ENCODE results near the gene SP4. TPM values are rescaled to one million over a fixed set of nuclear protein-coding genes. Genes with fewer than 3 reads are reported as not detected.

Gene SP4
- total RNA-seq, 1 donor from 2014 or later = 8.6 TPM

GRCh38 chr7:21407796-21408480 is 19.9 kb upstream of the SP4 start:
- H3K36me3 ChIP-seq = no peaks in the 10 kb centered on the region
- no peak for TF ChIP-seq POLR2A (IDR thresholded peaks at IDR 0.05)
- TF ChIP-seq POLR2AphosphoS5 (IDR thresholded peaks at IDR 0.05; ENCODE audit: insufficient read depth in 1 of 2, low read depth in 1 of 2) = no peak
- no peak for TF ChIP-seq CTCF (IDR thresholded peaks at IDR 0.05)
- no peak overlapping the region for H3K4me3 ChIP-seq
- intact Hi-C loops (cut with DNase I) = no loop called here
- DNase-seq (ENCODE audit: extremely low spot score in 2 of 2) = no peak
- no peaks in the 10 kb centered on the region for H3K4me1 ChIP-seq
- no peaks in the 10 kb centered on the region for H3K27me3 ChIP-seq
- no peak overlapping the region for H3K27ac ChIP-seq
- no peaks in the 10 kb centered on the region for H3K9me3 ChIP-seq

- Histone ChIP-seq H3K4me3 (no peak overlapping the region), H3K4me1 (no peaks in the 10 kb centered on the region), H3K27ac (no peak overlapping the region), H3K36me3 (no peaks in the 10 kb centered on the region), H3K27me3 (no peaks in the 10 kb centered on the region), H3K9me3 (no peaks in the 10 kb centered on the region)
- no peak for DNase-seq (ENCODE audit: extremely low spot score in 2 of 2)
- no peak for TF ChIP-seq POLR2AphosphoS5 (IDR thresholded peaks at IDR 0.05; ENCODE audit: insufficient read depth in 1 of 2, low read depth in 1 of 2)
- no peak for TF ChIP-seq CTCF (IDR thresholded peaks at IDR 0.05)
- TF ChIP-seq POLR2A (IDR thresholded peaks at IDR 0.05) = no peak
- intact Hi-C loops (cut with DNase I) = no loop called here
These were observed 19.4 kb upstream of the SP4 start for GRCh38 chr7:21408481-21408820.

GRCh38 chr7:21412410-21412851 is 15.5 kb upstream of the SP4 start:
- Histone ChIP-seq H3K4me3 (no peak overlapping the region), H3K36me3 (no peaks in the 10 kb centered on the region), H3K27me3 (no peaks in the 10 kb centered on the region), H3K27ac (no peak overlapping the region), H3K4me1 (no peaks in the 10 kb centered on the region), H3K9me3 (no peaks in the 10 kb centered on the region)
- no peak for DNase-seq (ENCODE audit: extremely low spot score in 2 of 2)
- TF ChIP-seq CTCF (IDR thresholded peaks at IDR 0.05) (no peak), POLR2A (IDR thresholded peaks at IDR 0.05) (no peak), POLR2AphosphoS5 (IDR thresholded peaks at IDR 0.05; ENCODE audit: insufficient read depth in 1 of 2, low read depth in 1 of 2) (no peak)
- intact Hi-C loops (cut with DNase I) = no loop called here

GRCh38 chr7:21412957-21413356 is 14.9 kb upstream of the SP4 start:
- TF ChIP-seq POLR2A (IDR thresholded peaks at IDR 0.05) = no peak
- TF ChIP-seq POLR2AphosphoS5 (IDR thresholded peaks at IDR 0.05; ENCODE audit: insufficient read depth in 1 of 2, low read depth in 1 of 2) = no peak
- TF ChIP-seq CTCF (IDR thresholded peaks at IDR 0.05) = no peak

GRCh38 chr7:21413502-21413901 is 14.4 kb upstream of the SP4 start:
- no peaks in the 10 kb centered on the region for H3K36me3 ChIP-seq
- no peaks in the 10 kb centered on the region for H3K27me3 ChIP-seq
- H3K27ac ChIP-seq = no peak overlapping the region
- intact Hi-C loops (cut with DNase I) = no loop called here
- H3K4me1 ChIP-seq = no peaks in the 10 kb centered on the region
- no peaks in the 10 kb centered on the region for H3K9me3 ChIP-seq
- TF ChIP-seq CTCF (IDR thresholded peaks at IDR 0.05) (no peak), POLR2AphosphoS5 (IDR thresholded peaks at IDR 0.05; ENCODE audit: insufficient read depth in 1 of 2, low read depth in 1 of 2) (no peak)
- no peak for DNase-seq (ENCODE audit: extremely low spot score in 2 of 2)
- no peak overlapping the region for H3K4me3 ChIP-seq

More at GRCh38 chr7:21412957-21413356, 14.9 kb upstream of the SP4 start:
- Histone ChIP-seq H3K36me3 (no peaks in the 10 kb centered on the region), H3K4me1 (no peaks in the 10 kb centered on the region), H3K4me3 (no peak overlapping the region), H3K9me3 (no peaks in the 10 kb centered on the region), H3K27me3 (no peaks in the 10 kb centered on the region), H3K27ac (no peak overlapping the region)
- no peak for DNase-seq (ENCODE audit: extremely low spot score in 2 of 2)
- intact Hi-C loops (cut with DNase I) = no loop called here
